GM12878 (cell line): ENCODE measurements around the gene CYP2J2. TPM values are rescaled to one million over a fixed set of nuclear protein-coding genes. Genes with fewer than 3 reads are reported as not detected.

Source experiments
- ATAC-seq: fragments of 200-7000 bp; cut with Tn5 transposase; 3 replicates; pipeline ENCODE4 v1.9.1; 2020; ENCODE audit warnings: mild to moderate bottlenecking, moderate library complexity
- BruUV-seq: library from RNA; stranded (reverse); fragments of 400-500 nt; replicated peaks from 2 replicates; lab custom pipeline; 2021; lab: Mats Ljungman, UMichigan
- CTCF ChIA-PET: fragments of 300-600 bp; sonication (Branson Sonifier 250); formaldehyde crosslinking; extraction: SDS; loops from one replicate; lab custom pipeline; 2021; ENCODE audit warnings: inconsistent platforms; lab: Yijun Ruan, JAX
- POLR2A ChIA-PET: fragments of 350-600 bp; formaldehyde crosslinking; extraction: SDS; loops from one replicate; lab custom pipeline; 2021; ENCODE audit warnings: inconsistent platforms; lab: Charles Lee
- RAD21 ChIA-PET: fragments of 300-600 bp; sonication (Branson Sonifier 250); formaldehyde crosslinking; loops from one replicate; lab custom pipeline; 2023; ENCODE audit warnings: antibody characterized with exemption; ENCODE audit not compliant: unreplicated experiment; lab: Charles Lee
- SMC1A ChIA-PET: fragments of 300-600 bp; sonication (Branson Sonifier 250); formaldehyde crosslinking; loops from one replicate; lab custom pipeline; 2023; ENCODE audit not compliant: unreplicated experiment, uncharacterized antibody; lab: Charles Lee
- DNase-seq: peaks from one replicate; pipeline ENCODE4 v3.0.0-alpha.2; 2011; ENCODE audit warnings: low read depth, low spot score
- FAIRE-seq: peaks from 3 replicates; lab custom pipeline; 2011; peaks lifted over from hg19 to GRCh38; lab: Jason Lieb, UNC
- H2AFZ ChIP-seq: 2 replicates; pipeline ENCODE4 v1.6.0; 2011; ENCODE audit warnings: low read depth, low read length, control low read depth; ENCODE audit not compliant: control insufficient read depth
- H3K27ac ChIP-seq: 2 replicates; pipeline ENCODE4 v1.5.1; 2011; ENCODE audit warnings: control low read depth; ENCODE audit not compliant: control insufficient read depth, insufficient read depth
- H3K27me3 ChIP-seq, 2 experiments: replicated peaks in 1 of 2; 2 replicates each; pipeline versions ENCODE4 v1.6.0 to v1.6.1; 2011; ENCODE audit warnings: low read length in 1 of 2; ENCODE audit not compliant: control insufficient read depth in 2 of 2, insufficient read depth in 2 of 2
- H3K36me3 ChIP-seq, 2 experiments: 2 replicates each; pipeline ENCODE4 v1.5.1; 2011; ENCODE audit warnings: low read length in 1 of 2; ENCODE audit not compliant: control insufficient read depth in 2 of 2, insufficient read depth in 2 of 2
- H3K4me1 ChIP-seq: 2 replicates; pipeline ENCODE4 v1.6.1; 2011; ENCODE audit warnings: mild to moderate bottlenecking, low read length, moderate library complexity, mixed read lengths; ENCODE audit not compliant: control insufficient read depth, insufficient read depth
- H3K4me2 ChIP-seq: 2 replicates; pipeline ENCODE4 v1.6.0; 2011; ENCODE audit warnings: control low read depth; ENCODE audit not compliant: control insufficient read depth, insufficient read depth
- H3K4me3 ChIP-seq: fragments of 200-600 bp; sonication (generic); 2 replicates; pipeline ENCODE4 v1.5.1; 2016
- H3K79me2 ChIP-seq: 2 replicates; pipeline ENCODE4 v1.6.0; 2011; ENCODE audit warnings: low read length; ENCODE audit not compliant: control insufficient read depth, insufficient read depth
- H3K9ac ChIP-seq: 2 replicates; pipeline ENCODE4 v1.8.0; 2011; ENCODE audit warnings: low read length, control low read depth, mixed read lengths; ENCODE audit not compliant: control insufficient read depth, insufficient read depth
- H3K9me3 ChIP-seq: replicated peaks from 3 replicates; pipeline ENCODE4 v1.5.1; 2011; ENCODE audit warnings: mild to moderate bottlenecking, low read length; ENCODE audit not compliant: control insufficient read depth, insufficient read depth
- H4K20me1 ChIP-seq: 2 replicates; pipeline ENCODE4 v1.6.0; 2011; ENCODE audit not compliant: control insufficient read depth, insufficient read depth
- ATF2 ChIP-seq: IDR thresholded peaks from 2 replicates; pipeline ENCODE4 v1.6.1; 2012; ENCODE audit warnings: low read length, inconsistent platforms
- IKZF1 ChIP-seq: fragments of 450-650 bp; conservative IDR thresholded peaks from 2 replicates; pipeline ENCODE4 v1.6.1; 2017; ENCODE audit warnings: antibody characterized with exemption, mild to moderate bottlenecking
- SRF ChIP-seq, 2 experiments: IDR thresholded peaks; 2 replicates each; pipeline ENCODE4 v1.6.1; 2011; ENCODE audit warnings: low read depth in 2 of 2, low read length in 2 of 2, mild to moderate bottlenecking in 1 of 2, moderate library complexity in 1 of 2
- ZBTB4 ChIP-seq: fragments of 450-650 bp; formaldehyde crosslinking; IDR thresholded peaks from 2 replicates; pipeline ENCODE4 v1.4.0; 2022; ENCODE audit warnings: mild to moderate bottlenecking, moderate library complexity
- ZNF592 ChIP-seq: fragments of 450-650 bp; IDR thresholded peaks from 2 replicates; pipeline ENCODE4 v1.6.1; 2017; ENCODE audit warnings: mild to moderate bottlenecking, moderate library complexity
- ZNF622 ChIP-seq: fragments of 450-650 bp; IDR thresholded peaks from 2 replicates; pipeline ENCODE4 v1.6.1; 2017; ENCODE audit warnings: mild to moderate bottlenecking, inconsistent platforms
- WGBS: methylation state at CpG from one replicate; pipeline ENCODE4 v1.1.6; 2016; ENCODE audit warnings: low lambda C conversion rate; ENCODE audit not compliant: insufficient replicate concordance, insufficient coverage; ENCODE audit errors: missing lambda C conversion rate; 5-methylcytosine and 5-hydroxymethylcytosine counted together
- in situ Hi-C: fragments of 300-500 bp; cut with MboI; formaldehyde crosslinking; loops from 9 replicates; pipeline ENCODE4 v1.14.3; 2018; ENCODE audit warnings: mixed read lengths
- intact Hi-C: fragments of 100-400 bp; cut with micrococcal nuclease; formaldehyde crosslinking; loops from one replicate; pipeline ENCODE4 v1.14.2; 2022; ENCODE audit not compliant: unreplicated experiment
- polyA plus RNA-seq, 11 experiments: library from polyadenylated mRNA; depleted of rRNA in 4 of 11; unstranded in 6 of 11; stranded (reverse) in 5 of 11; fragments of >200 nt; fragmentation: Nextera tagmentation in 4 of 11; fragmentation: Illumina TruSeq in 1 of 11; extraction: Ambion mirVana in 4 of 11; extraction: Trizol in 1 of 11; gene quantifications; 1 replicate in 1 of 11; 2 replicates in 10 of 11; pipeline versions ENCODE4 v1.2.1 to v1.2.3, GENCODE V29; 2011 to 2016; ENCODE audit warnings: inconsistent platforms in 2 of 11, missing spikeins in 2 of 11, low read depth in 1 of 11
- total RNA-seq, 4 experiments: library from RNA; depleted of rRNA in 3 of 4; stranded (reverse); fragments of >200 nt in 3 of 4; fragmentation: Illumina TruSeq in 1 of 4; extraction: Trizol in 1 of 4; gene quantifications; 2 replicates each; pipeline versions ENCODE4 v1.2.1 to v1.2.3, GENCODE V29; 2013 to 2021

The CYP2J2 gene
- total and polyA plus RNA-seq, 10 of the 15 experiments (the other 5 are each of a cell fraction or from before 2014, with no cell fraction given) = 0.06 to 0.34 (median 0.10) TPM; not detected in 3

- H4K20me1 ChIP-seq = no peaks in the 10 kb centered on the region
- TF ChIP-seq ZBTB4 (CRISPR knock-in tag) = no peak
- no peak overlapping the region for H3K4me3 ChIP-seq
- WGBS = 52% methylated on average over 3 of the region's 3 CpGs
- ChIA-PET POLR2A (no interaction called here), RAD21 (no interaction called here), SMC1A (interaction anchor here (0.6 kb wide), 1 partner anchor 899 kb away, joined by 3 read pairs; no protein-coding TSS in a partner anchor), CTCF (interaction anchor here (1.3 kb wide), 1 partner anchor 20 kb away, joined by 3 read pairs; no protein-coding TSS in a partner anchor)
- H3K27ac ChIP-seq = no peak overlapping the region
- intact Hi-C loops (no loop called here), in situ Hi-C loops (no loop called here)
- H3K9me3 ChIP-seq = no peaks in the 10 kb centered on the region
- no peak for FAIRE-seq
- ATAC-seq = no peak
- H3K9ac ChIP-seq = no peak overlapping the region
- no peaks in the 10 kb centered on the region for H3K79me2 ChIP-seq
- no peak overlapping the region for H2AFZ ChIP-seq
- no peak for DNase-seq
- no peak overlapping the region for H3K4me2 ChIP-seq
- no peaks in the 10 kb centered on the region for H3K27me3 ChIP-seq
- no peaks in the 10 kb centered on the region for H3K4me1 ChIP-seq
- no peaks in the 10 kb centered on the region for H3K36me3 ChIP-seq
- no TSS peak for BruUV-seq
Measured at GRCh38 chr1:59898927-59899326, 27.6 kb downstream of the CYP2J2 start.

GRCh38 chr1:59897165-59897564, 29.4 kb downstream of the CYP2J2 start:
- H3K27ac ChIP-seq = no peak overlapping the region
- FAIRE-seq (no peak), ATAC-seq (no peak), DNase-seq (no peak)
- BruUV-seq = no TSS peak
- no peak overlapping the region for H3K9ac ChIP-seq
- TF ChIP-seq ATF2 = no peak
- no peak for TF ChIP-seq ZNF622
- TF ChIP-seq IKZF1 = no peak
- no peak for TF ChIP-seq ZNF592
- TF ChIP-seq SRF (IDR thresholded peaks at IDR 0.05; ENCODE audit: low read depth in 2 of 2, low read length in 2 of 2) = no peak
- SMC1A ChIA-PET = no interaction called here
- no peak overlapping the region for H2AFZ ChIP-seq
- in situ Hi-C loops (no loop called here), intact Hi-C loops (no loop called here)
- H3K9me3 ChIP-seq = no peaks in the 10 kb centered on the region
- H3K4me2 ChIP-seq = no peak overlapping the region
- RAD21 ChIA-PET = no interaction called here
- no peaks in the 10 kb centered on the region for H3K27me3 ChIP-seq
- no peaks in the 10 kb centered on the region for H3K36me3 ChIP-seq
- no peaks in the 10 kb centered on the region for H3K79me2 ChIP-seq
- H3K4me3 ChIP-seq = no peak overlapping the region
- 26% methylated on average over 2 of the region's 2 CpGs for whole genome bisulfite sequencing
- POLR2A ChIA-PET = no interaction called here
- CTCF ChIA-PET = interaction anchor here (1.3 kb wide), 2 partner anchors 10 to 50 kb away, joined by 3 read pairs; no protein-coding TSS in a partner anchor
- H4K20me1 ChIP-seq = no peaks in the 10 kb centered on the region
- no peaks in the 10 kb centered on the region for H3K4me1 ChIP-seq
